ENCODE results near the gene PEA15.

Gene PEA15

GRCh38 chr1:160207771-160208556 lies 2.8 kb downstream of the PEA15 start:
- no peak overlapping the region for H3K27ac ChIP-seq (ENCODE audit: low read depth, low read length, poor library complexity, severe bottlenecking)
- H3K9ac ChIP-seq (ENCODE audit: low read length) = no peak overlapping the region
- H3F3A ChIP-seq (ENCODE audit: insufficient read depth, low read length) = no peaks in the 10 kb centered on the region
- no peaks in the 10 kb centered on the region for H3K27me3 ChIP-seq (ENCODE audit: insufficient read depth, low read length)
- peaks cover 25% of the 10 kb centered on the region for H3K4me1 ChIP-seq (ENCODE audit: insufficient read depth, low read length, severe bottlenecking)
- no peak overlapping the region for H3K4me3 ChIP-seq (ENCODE audit: low read depth, low read length, poor library complexity, severe bottlenecking)
- H4K20me1 ChIP-seq (ENCODE audit: insufficient read depth, low read length) = no peaks in the 10 kb centered on the region
- no peak overlapping the region for H3K4me2 ChIP-seq (ENCODE audit: low read length)
- no peaks in the 10 kb centered on the region for H3K9me2 ChIP-seq (ENCODE audit: low read depth, low read length)
- H3K36me3 ChIP-seq (ENCODE audit: insufficient read depth, low read length) = peaks cover 44% of the 10 kb centered on the region; the same call in 1 of the 2 replicates
- no peaks in the 10 kb centered on the region for H3K9me3 ChIP-seq (ENCODE audit: low read length)
- no peak overlapping the region for H2AFZ ChIP-seq (ENCODE audit: low read length)
- no peak for TF ChIP-seq EZH2 (IDR thresholded peaks at IDR 0.05; ENCODE audit: borderline replicate concordance, low read length)
- TF ChIP-seq CTCF (IDR thresholded peaks at IDR 0.05; ENCODE audit: low read length) = no peak
- H3K79me2 ChIP-seq (ENCODE audit: insufficient read depth, low read length) = no peaks in the 10 kb centered on the region

- Histone ChIP-seq H3K4me1 (ENCODE audit: insufficient read depth, low read length, severe bottlenecking) (peaks cover 24% of the 10 kb centered on the region), H3K36me3 (ENCODE audit: insufficient read depth, low read length) (peaks cover 51% of the 10 kb centered on the region), H3K27me3 (ENCODE audit: insufficient read depth, low read length) (no peaks in the 10 kb centered on the region), H3K4me2 (ENCODE audit: low read length) (no peak overlapping the region), H3K9me3 (ENCODE audit: low read length) (no peaks in the 10 kb centered on the region), H4K20me1 (ENCODE audit: insufficient read depth, low read length) (no peaks in the 10 kb centered on the region), H3K4me3 (ENCODE audit: low read depth, low read length, poor library complexity, severe bottlenecking) (no peak overlapping the region), H2AFZ (ENCODE audit: low read length) (no peak overlapping the region), H3K27ac (ENCODE audit: low read depth, low read length, poor library complexity, severe bottlenecking) (no peak overlapping the region), H3K9me2 (ENCODE audit: low read depth, low read length) (no peaks in the 10 kb centered on the region), H3K79me2 (ENCODE audit: insufficient read depth, low read length) (no peaks in the 10 kb centered on the region), H3K9ac (ENCODE audit: low read length) (no peak overlapping the region), H3F3A (ENCODE audit: insufficient read depth, low read length) (no peaks in the 10 kb centered on the region)
- TF ChIP-seq CTCF (IDR thresholded peaks at IDR 0.05; ENCODE audit: low read length) (no peak), EZH2 (IDR thresholded peaks at IDR 0.05; ENCODE audit: borderline replicate concordance, low read length) (no peak)
These were observed 3.6 kb downstream of the PEA15 start for GRCh38 chr1:160208557-160209320.

DNA sequence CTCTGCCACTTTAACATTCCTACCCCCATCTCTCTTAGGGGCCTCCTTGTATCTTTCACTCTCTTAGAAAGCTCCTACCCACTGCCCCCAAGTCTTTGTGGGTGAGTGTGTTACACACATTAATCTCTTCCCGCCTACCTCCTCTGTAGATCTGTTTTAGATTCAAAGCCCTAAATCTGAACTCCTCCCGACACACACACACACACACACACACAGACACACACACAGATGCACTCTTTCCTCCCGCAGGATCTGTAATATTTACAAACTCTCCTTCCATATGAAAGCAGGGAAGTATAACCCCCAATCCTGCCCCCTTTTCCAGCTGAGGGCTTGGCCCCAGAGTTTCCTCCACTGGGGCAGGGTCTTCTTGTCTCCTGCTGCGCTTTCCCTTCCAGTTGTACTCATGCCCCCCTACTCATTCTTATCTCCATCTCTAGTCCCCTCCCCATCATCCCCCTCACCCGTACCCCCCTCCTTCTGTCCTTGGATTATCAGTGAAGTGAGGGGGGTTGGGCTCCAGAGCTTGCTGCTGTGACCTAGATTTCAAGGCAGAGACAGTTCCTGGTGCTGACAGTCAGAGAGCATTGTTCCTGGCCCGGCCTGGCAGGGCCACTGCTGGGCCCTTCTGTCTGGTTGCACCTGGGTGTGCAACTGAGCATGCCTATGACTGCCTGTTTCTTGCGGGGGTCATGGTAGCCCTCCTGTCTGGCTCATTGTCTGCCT lies 4.3 kb downstream of the PEA15 start:
- peaks cover 17% of the 10 kb centered on the region for H3K4me1 ChIP-seq (ENCODE audit: insufficient read depth, low read length, severe bottlenecking)
- no peak overlapping the region for H3K4me3 ChIP-seq (ENCODE audit: low read depth, low read length, poor library complexity, severe bottlenecking)
- no peak overlapping the region for H3K27ac ChIP-seq (ENCODE audit: low read depth, low read length, poor library complexity, severe bottlenecking)
- peaks cover 58% of the 10 kb centered on the region for H3K36me3 ChIP-seq (ENCODE audit: insufficient read depth, low read length)
- H3K79me2 ChIP-seq (ENCODE audit: insufficient read depth, low read length) = no peaks in the 10 kb centered on the region
- TF ChIP-seq EZH2 (IDR thresholded peaks at IDR 0.05; ENCODE audit: borderline replicate concordance, low read length) (no peak), CTCF (IDR thresholded peaks at IDR 0.05; ENCODE audit: low read length) (no peak)
- H3K9ac ChIP-seq (ENCODE audit: low read length) = no peak overlapping the region
- no peaks in the 10 kb centered on the region for H3K9me2 ChIP-seq (ENCODE audit: low read depth, low read length)
- H3K27me3 ChIP-seq (ENCODE audit: insufficient read depth, low read length) = no peaks in the 10 kb centered on the region
- H2AFZ ChIP-seq (ENCODE audit: low read length) = no peak overlapping the region
- no peaks in the 10 kb centered on the region for H3F3A ChIP-seq (ENCODE audit: insufficient read depth, low read length)
- no peaks in the 10 kb centered on the region for H3K9me3 ChIP-seq (ENCODE audit: low read length)
- H3K4me2 ChIP-seq (ENCODE audit: low read length) = no peak overlapping the region
- no peaks in the 10 kb centered on the region for H4K20me1 ChIP-seq (ENCODE audit: insufficient read depth, low read length)

Data from OCI-LY1 (cell line).